Motor neuron (in vitro differentiated cells): ENCODE measurements around the gene WDFY3. TPM values are rescaled to one million over a fixed set of nuclear protein-coding genes. Genes with fewer than 3 reads are reported as not detected.
"Not testable (repeated sequence)": the region's sequence is repeated elsewhere in the genome, so short reads cannot be mapped to it uniquely, and the experiment has no call there.

ENCODE experiments used
- ATAC-seq, 8 experiments: fragments of 200-7000 bp; cut with Tn5 transposase; replicated peaks in 6 of 8; 2 replicates each; pipeline ENCODE4 v1.8.0; 2021; ENCODE audit warnings: mild to moderate bottlenecking in 8 of 8, moderate library complexity in 8 of 8
- H3K27ac ChIP-seq, 2 donors: fragments of 250-450 bp; sonication (Bioruptor Pico); 2 replicates each; pipeline ENCODE4 v1.9.0; 2021; ENCODE audit warnings: antibody characterized with exemption in 2 of 2, mild to moderate bottlenecking in 2 of 2, moderate library complexity in 1 of 2
- H3K4me1 ChIP-seq, 2 donors: fragments of 250-450 bp; sonication (Bioruptor Pico); replicated peaks in 1 of 2; 2 replicates each; pipeline ENCODE4 v1.6.1; 2021; ENCODE audit warnings: antibody characterized with exemption in 2 of 2, mild to moderate bottlenecking in 2 of 2, moderate library complexity in 1 of 2
- H3K4me3 ChIP-seq, 5 donors: fragments of 250-450 bp; sonication (Bioruptor Pico); 2 replicates each; pipeline ENCODE4 v1.9.0; 2021; ENCODE audit warnings: antibody characterized with exemption in 5 of 5, mild to moderate bottlenecking in 5 of 5, moderate library complexity in 4 of 5
- WGBS, 10 experiments: fragments of 450-650 bp; shearing (Covaris generic); methylation state at CpG; one replicate each; pipeline ENCODE4 v1.0.0; 2022; 5-methylcytosine and 5-hydroxymethylcytosine counted together
- in situ Hi-C, 9 experiments: fragments of 400-800 bp; cut with MboI; loops; one replicate each; pipeline ENCODE4 v1.15.0; 2021; ENCODE audit warnings: low sequenced_read_pairs in 9 of 9, low pct_unique_long_range_greater_than_20kb in 2 of 9; ENCODE audit not compliant: unreplicated experiment in 9 of 9
- total RNA-seq, 8 experiments: library from RNA; unstranded; fragments of 300-600 nt; gene quantifications; 2 replicates each; pipeline versions ENCODE4 v1.2.3 to v1.2.4, GENCODE V29; 2022

The WDFY3 gene
- total RNA-seq, 8 experiments from 2014 or later = 41.2 to 155 (median 52.1) TPM

DNA sequence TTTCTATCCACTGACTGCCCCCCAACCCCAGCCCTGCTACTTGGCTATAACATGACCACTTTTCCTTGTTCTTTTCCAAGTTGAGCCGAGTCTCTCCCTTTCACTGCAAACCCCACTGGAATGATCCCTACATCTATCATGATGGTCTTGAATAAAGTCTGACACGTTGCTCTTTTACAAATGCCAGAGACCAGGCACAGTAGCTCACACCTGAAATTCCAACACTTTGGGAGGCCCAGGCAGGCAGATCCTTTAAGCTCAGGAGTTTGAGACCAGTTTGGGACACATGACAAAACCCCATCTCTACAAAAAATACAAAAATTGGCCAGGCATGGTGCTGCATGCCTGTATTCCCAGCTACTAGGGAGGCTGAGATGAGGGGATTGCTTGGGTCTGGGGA is 100.9 kb downstream of the WDFY3 start:
- no peak for ATAC-seq
- Histone ChIP-seq H3K4me1 (peaks cover under 1 to 5% of the 10 kb centered on the region in 2 donors), H3K4me3 (no peak overlapping the region), H3K27ac (no peak overlapping the region)
- in situ Hi-C loops = no loop called here
- WGBS, 10 experiments = 80 to 100% (median 86%) methylated on average over 1 to 2 of the region's 2 CpGs; no CpG with 5 or more reads in 3 of the 10 experiments

DNA sequence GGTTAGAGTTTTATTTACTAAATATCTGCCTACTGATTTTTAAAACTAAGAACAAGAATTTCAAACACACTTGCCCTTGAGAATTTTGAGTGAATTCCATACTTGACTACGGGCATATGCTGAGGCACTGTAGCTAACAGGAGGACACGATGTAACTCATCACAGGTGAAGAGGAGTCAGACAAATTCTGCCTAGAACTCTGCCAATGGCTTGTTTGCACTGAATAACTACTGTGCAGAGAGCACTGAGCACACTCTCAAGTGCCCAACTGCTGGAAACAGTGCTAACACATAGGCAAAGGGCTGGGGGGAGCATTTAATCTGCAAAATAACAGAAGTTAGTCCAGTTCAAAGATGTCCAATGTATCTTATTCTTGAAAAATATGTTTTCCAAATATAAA is 104.4 kb downstream of the WDFY3 start:
- Histone ChIP-seq H3K27ac (no peak overlapping the region), H3K4me3 (no peak overlapping the region), H3K4me1 (no peaks in the 10 kb centered on the region)
- WGBS, 10 experiments = 77 to 100% (median 92%) methylated on average over 1 to 2 of the region's 2 CpGs; no CpG with 5 or more reads in 3 of the 10 experiments
- no peak for ATAC-seq
- in situ Hi-C loops = no loop called here

DNA sequence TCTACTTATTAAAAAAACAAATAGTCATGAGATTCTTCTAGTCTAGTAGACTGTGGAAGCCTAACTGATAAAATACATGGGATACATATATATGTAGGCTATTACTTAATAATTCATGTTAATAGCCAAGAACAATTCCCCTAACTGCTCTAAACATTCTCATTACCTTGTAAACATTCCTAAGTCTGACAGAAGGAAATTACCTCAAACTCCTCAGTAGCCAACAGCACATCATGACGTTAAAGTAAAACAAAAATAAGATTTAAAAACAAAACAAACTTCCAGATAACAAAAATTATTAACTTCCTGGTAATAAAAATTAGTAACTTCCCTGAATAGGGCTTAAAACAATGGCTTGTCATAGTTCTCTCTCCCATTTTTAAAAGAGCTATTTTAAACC is 109.2 kb downstream of the WDFY3 start:
- H3K27ac ChIP-seq = no peak overlapping the region
- no peak overlapping the region for H3K4me3 ChIP-seq
- H3K4me1 ChIP-seq = no peaks in the 10 kb centered on the region
- no peak for ATAC-seq
- in situ Hi-C loops = no loop called here
- WGBS, 10 experiments = 88 to 100% (median 100%) methylated on average over 1 of the region's 1 CpG; no CpG with 5 or more reads in 2 of the 10 experiments

DNA sequence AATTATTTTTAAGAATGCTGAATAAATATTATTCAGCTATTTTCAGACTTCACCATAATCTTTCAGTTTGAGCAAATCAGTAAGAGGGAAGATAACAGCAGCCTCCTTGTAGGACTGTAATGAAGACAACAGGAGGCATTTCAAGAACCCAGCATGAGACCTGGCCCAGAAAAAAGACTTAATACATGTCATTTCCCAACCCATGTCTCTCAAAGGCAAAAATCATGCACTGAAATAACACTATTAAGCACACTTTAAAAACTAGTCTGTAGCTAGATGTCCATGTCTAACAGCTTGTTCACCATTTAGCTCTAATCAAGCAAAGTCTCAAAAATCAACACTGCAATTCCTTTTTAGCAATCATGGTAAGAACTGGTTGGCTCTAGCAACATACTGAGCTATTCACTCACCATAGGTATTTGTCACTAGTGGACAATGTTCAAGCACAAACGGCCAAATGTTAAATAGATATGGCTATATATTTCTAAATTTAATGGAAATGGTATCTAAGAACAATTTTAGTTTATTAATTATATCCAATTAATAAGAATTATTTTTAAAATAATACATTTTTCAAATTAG is 109.9 kb downstream of the WDFY3 start:
- in situ Hi-C loops = no loop called here
- 0 to 78% (median 50%) methylated on average over 1 of the region's 1 CpG; no CpG with 5 or more reads in 3 of the 10 experiments for WGBS, 10 experiments
- ATAC-seq = peak in 1 of 8 experiments; percentile 61
- H3K27ac ChIP-seq = no peak overlapping the region
- peaks cover 0 to 2% of the 10 kb centered on the region in 2 donors for H3K4me1 ChIP-seq
- H3K4me3 ChIP-seq = no peak overlapping the region

DNA sequence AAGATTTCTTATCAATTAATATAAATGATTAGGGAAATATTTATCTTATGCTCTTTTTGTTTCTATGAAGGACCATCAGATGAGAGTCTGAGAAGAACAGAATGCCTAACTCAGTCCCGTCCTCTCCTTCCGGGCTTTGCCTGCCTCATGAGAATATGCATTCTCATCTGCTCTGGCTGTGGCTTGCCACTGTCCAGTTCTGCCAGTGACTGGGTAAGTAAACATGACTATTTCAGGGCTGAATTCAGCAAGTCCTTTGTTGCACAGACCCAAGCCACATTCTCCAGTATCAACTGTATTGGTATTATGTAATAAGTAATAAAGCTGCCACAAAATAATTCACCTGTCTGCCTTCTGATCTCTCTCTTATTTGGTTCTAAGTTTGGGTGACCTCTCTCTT is 110.7 kb downstream of the WDFY3 start:
- in situ Hi-C loops = no loop called here
- H3K27ac ChIP-seq = no peak overlapping the region

DNA sequence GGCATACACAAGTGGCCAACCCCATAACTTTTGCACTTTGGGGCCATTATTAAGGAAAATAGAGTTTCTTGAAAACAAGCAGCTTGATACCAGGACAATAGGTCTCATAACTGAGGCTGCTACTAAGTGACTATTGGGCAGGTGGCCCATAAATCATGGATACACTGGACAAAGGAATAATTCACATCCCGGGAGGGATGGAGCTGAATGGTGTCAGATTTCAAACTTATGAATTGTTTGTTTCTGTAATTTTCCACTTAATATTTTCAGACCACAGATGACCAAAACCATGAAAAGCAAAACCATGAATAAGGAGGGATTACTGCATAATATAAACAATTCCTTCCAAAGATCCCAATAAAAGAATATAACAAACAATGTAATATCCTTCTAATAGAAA is 114.4 kb downstream of the WDFY3 start:
- in situ Hi-C loops = no loop called here
- 0 to 80% (median 43%) methylated on average over 1 of the region's 1 CpG; no CpG with 5 or more reads in 3 of the 10 experiments for WGBS, 10 experiments

More for the DNA sequence above, 110.7 kb downstream of the WDFY3 start:
- 40 to 100% (median 92%) methylated on average over 1 to 2 of the region's 2 CpGs; no CpG with 5 or more reads in 3 of the 10 experiments for WGBS, 10 experiments
- ATAC-seq = peak in 7 of 8 experiments; percentile 29 to 97 (median 57)
- peaks cover 0 to 2% of the 10 kb centered on the region in 2 donors for H3K4me1 ChIP-seq
- H3K4me3 ChIP-seq = no peak overlapping the region

DNA sequence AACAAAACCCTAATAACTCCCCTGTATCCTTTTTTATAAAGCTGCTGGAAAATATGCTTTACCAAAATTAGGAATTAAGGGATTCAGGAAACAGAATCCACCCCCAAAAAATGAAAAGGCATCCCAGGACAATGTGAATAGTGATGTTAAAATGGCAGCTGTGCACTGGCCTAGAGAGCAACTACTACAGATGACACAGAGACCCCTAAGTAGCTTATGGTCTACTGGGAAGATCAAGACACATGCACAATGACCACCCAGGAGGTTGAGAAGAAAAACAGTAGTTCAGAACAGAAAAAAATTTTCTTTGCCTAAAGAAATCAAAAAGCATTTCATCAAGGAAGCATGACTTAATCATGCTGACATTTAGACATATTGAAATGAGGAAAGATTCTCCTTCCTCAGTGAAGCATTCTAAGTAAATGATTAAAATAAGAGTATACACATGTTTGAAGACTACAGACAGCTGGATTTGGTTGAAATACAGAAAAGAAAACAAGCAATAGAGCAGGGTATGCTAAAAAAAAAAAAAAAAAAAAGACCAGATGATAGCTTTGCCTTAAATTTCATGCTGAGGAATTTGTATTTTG is 117.3 kb downstream of the WDFY3 start:
- Histone ChIP-seq H3K27ac (no peak overlapping the region), H3K4me1 (peaks cover 0 to 2% of the 10 kb centered on the region in 2 donors), H3K4me3 (no peak overlapping the region)
- in situ Hi-C loops = loop anchor here in 1 of 9 experiments (25.0 kb wide), 1 partner anchor 113 kb away; the partner anchor contains the start of gene WDFY3
- ATAC-seq = no peak

More for the DNA sequence above, 114.4 kb downstream of the WDFY3 start:
- Histone ChIP-seq H3K4me3 (no peak overlapping the region), H3K27ac (no peak overlapping the region), H3K4me1 (peaks cover 0 to 2% of the 10 kb centered on the region in 2 donors)
- ATAC-seq = peak in 4 of 8 experiments; percentile 31 to 53 (median 42)

DNA sequence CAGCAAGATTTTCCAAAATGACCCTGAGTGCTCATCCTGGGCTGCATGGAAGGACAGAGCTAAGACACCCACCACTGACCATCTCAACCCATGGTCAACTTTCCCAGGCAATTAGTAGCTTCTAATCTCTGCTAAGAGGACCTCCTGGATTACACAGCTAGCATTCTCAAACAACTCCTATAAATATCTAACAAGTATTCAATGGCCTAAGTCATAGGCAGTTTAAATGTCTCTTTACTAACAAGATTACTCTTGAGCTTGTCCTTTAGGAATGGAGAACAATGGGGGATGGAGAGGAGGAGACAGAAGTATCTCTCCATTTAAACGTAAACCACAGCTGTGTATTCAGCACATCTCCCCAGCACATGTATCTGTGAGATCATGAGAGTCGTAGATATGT is 118.1 kb downstream of the WDFY3 start:
- in situ Hi-C loops = loop anchor here in 1 of 9 experiments (25.0 kb wide), 1 partner anchor 114 kb away; the partner anchor contains the start of gene WDFY3
- WGBS, 10 experiments = 60 to 100% (median 95%) methylated on average over 1 to 2 of the region's 2 CpGs; no CpG with 5 or more reads in 2 of the 10 experiments
- H3K4me3 ChIP-seq = no peak overlapping the region
- no peak for ATAC-seq
- H3K27ac ChIP-seq = no peak overlapping the region
- H3K4me1 ChIP-seq = peaks cover 0 to 2% of the 10 kb centered on the region in 2 donors

DNA sequence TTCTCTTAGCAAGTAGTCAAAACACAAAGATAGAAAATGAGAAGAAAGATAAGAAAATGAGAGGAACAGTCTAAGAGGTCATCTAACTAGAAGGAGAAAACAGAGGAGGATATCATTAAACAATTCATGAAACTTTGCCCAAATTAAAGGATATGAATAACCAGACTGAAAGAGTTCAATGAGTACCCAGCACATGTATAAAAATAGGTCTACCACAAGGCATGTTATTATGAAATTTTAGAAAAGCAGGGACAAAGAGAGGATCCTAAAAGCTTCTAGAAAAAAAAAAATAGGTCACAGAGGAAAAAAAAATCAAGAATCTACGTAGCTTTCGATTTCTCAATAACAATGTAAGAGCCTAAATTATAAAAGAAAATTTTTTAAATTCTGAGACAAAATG is 118.5 kb downstream of the WDFY3 start:
- in situ Hi-C loops = loop anchor here in 1 of 9 experiments (25.0 kb wide), 1 partner anchor 114 kb away; the partner anchor contains the start of gene WDFY3
- peaks cover 0 to 2% of the 10 kb centered on the region in 2 donors for H3K4me1 ChIP-seq
- 85 to 100% (median 94%) methylated on average over 2 of the region's 2 CpGs for WGBS, 10 experiments
- ATAC-seq = no peak
- H3K4me3 ChIP-seq = no peak overlapping the region
- no peak overlapping the region for H3K27ac ChIP-seq

DNA sequence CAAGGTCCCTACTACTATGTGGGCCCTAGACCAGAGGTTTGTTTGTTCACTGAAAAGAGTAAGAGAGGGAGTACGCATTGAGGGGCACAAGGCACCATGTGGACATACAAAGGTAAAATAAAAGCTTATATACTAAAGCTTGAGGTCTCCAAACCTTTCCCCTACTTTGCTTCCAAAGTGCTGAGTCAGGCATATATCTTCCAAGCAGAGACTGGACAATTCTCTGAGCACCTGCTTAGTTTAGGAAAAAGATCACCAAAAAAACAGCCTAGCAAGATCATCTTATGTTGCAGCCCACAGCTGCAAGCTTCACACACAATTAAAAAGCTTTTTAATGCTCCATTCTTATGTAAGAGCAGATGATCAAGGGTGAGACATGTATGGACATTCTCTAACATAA is 119.5 kb downstream of the WDFY3 start:
- H3K27ac ChIP-seq = no peak overlapping the region
- in situ Hi-C loops = loop anchor here in 1 of 9 experiments (25.0 kb wide), 1 partner anchor 115 kb away; the partner anchor contains the start of gene WDFY3
- WGBS, 10 experiments = 86 to 100% (median 100%) methylated on average over 1 of the region's 1 CpG; no CpG with 5 or more reads in 3 of the 10 experiments
- no peak for ATAC-seq
- no peak overlapping the region for H3K4me3 ChIP-seq
- no peaks in the 10 kb centered on the region for H3K4me1 ChIP-seq

DNA sequence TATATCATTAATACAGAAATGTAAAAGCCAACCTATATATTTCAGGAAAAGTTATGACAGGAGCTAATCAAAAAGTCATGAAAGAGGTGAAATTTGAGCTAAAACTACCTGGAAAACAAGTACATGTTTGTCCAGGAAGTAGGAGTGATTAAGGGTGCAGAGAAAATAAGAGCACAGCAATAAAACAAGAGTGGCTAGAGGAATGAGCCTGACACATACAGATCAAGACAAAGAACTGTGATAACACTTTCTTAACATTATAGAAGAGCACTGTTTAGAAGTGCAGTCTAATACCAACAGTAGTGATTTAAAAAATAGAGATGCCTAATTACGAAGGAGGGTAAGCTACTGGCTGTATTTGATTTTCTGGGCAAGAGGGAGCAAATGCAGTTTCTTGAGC is 125.1 kb downstream of the WDFY3 start:
- ATAC-seq = no peak
- no peak overlapping the region for H3K27ac ChIP-seq
- 88 to 100% (median 100%) methylated on average over 1 of the region's 1 CpG; no CpG with 5 or more reads in 4 of the 10 experiments for WGBS, 10 experiments
- H3K4me1 ChIP-seq = no peaks in the 10 kb centered on the region
- H3K4me3 ChIP-seq = no peak overlapping the region
- in situ Hi-C loops = loop anchor here in 1 of 9 experiments (25.0 kb wide), 1 partner anchor 121 kb away; the partner anchor contains the start of gene WDFY3

DNA sequence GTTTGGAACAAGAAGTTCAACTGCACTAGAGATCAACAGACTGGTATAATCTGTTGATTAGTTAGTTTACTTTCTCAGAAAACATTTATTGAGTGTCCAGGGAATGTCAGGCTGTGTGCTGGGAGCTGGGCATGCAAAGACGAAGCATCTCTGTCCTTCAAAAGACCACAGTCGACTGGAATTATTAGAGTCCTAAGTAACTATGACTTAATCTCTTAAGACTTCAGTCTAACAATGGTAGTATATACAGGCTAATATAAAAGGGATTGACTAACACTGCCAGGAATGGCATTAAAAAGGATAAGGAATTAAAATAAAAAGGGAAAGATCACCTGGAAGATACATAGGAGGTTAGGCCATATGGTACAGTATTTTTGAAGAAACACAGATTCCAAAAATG is 128.7 kb downstream of the WDFY3 start:
- Histone ChIP-seq H3K27ac (no peak overlapping the region), H3K4me3 (no peak overlapping the region), H3K4me1 (no peaks in the 10 kb centered on the region)
- ATAC-seq = peak in 1 of 8 experiments; percentile 85
- in situ Hi-C loops = loop anchor here in 1 of 9 experiments (25.0 kb wide), 1 partner anchor 125 kb away; the partner anchor contains the start of gene WDFY3
- 71 to 100% (median 93%) methylated on average over 1 to 2 of the region's 2 CpGs; no CpG with 5 or more reads in 2 of the 10 experiments for WGBS, 10 experiments

DNA sequence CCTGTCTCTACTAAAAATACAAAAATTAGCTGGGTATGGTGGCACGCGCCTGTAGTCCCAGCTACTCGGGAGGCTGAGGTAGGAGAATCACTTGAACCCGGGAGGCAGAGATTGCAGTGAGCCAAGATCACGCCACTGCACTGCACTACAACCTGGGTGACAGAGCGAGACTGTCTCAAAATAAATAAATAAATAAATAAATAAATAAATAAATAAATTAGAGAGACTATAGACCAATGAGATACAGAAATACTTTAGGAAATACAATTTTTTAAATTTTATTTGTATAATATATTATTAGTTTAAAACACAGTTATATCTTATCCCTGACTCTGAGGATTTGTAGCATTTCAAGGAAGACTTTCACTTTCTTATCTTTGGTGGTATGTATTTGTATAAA is 136.9 kb downstream of the WDFY3 start:
- not testable (repeated sequence) for ATAC-seq, H3K4me3 ChIP-seq, H3K27ac ChIP-seq, H3K4me1 ChIP-seq
- in situ Hi-C loops = loop anchor here in 1 of 9 experiments (25.0 kb wide), 1 partner anchor 133 kb away; the partner anchor contains the start of gene WDFY3
- WGBS, 10 experiments = 91 to 98% (median 96%) methylated on average over 3 to 6 of the region's 6 CpGs; no CpG with 5 or more reads in 3 of the 10 experiments
